ENCODE data around the gene TRAF7. TPM values are rescaled to one million over a fixed set of nuclear protein-coding genes. Genes with fewer than 3 reads are reported as not detected.
"Not testable (repeated sequence)": the region's sequence is repeated elsewhere in the genome, so short reads cannot be mapped to it uniquely, and the experiment has no call there.

Gene TRAF7
- total and polyA plus RNA-seq, 2 of the 8 experiments (the other 6 are each of a cell fraction or from before 2014, with no cell fraction given), result 96.8 to 148 TPM

GRCh38 chr16:2111412-2112335, 43.9 kb upstream of the TRAF7 start:
- H4K20me1 ChIP-seq (replicated peaks in 1 of 2; ENCODE audit: control insufficient read depth in 1 of 2, insufficient read depth in 2 of 2, low read length in 2 of 2); POLR2A ChIA-PET (ENCODE audit: partially characterized antibody); H4K91ac ChIP-seq (replicated peaks; ENCODE audit: insufficient read length, low read length); H3K79me1 ChIP-seq (ENCODE audit: low read depth, low read length); FAIRE-seq; H2BK5ac ChIP-seq (ENCODE audit: low read depth, low read length); H3K4me2 ChIP-seq (ENCODE audit: insufficient read depth in 1 of 2, low read depth in 2 of 2, low read length in 2 of 2); H3K18ac ChIP-seq (ENCODE audit: extremely low read depth, low read length); H3K23ac ChIP-seq (ENCODE audit: insufficient read length); H3K4ac ChIP-seq (replicated peaks; ENCODE audit: insufficient read length, low read depth, low read length); H2BK20ac ChIP-seq (ENCODE audit: low read length); H2AK5ac ChIP-seq (ENCODE audit: low read depth, low read length); H3K79me2 ChIP-seq (ENCODE audit: control insufficient read depth in 1 of 2, insufficient read depth in 2 of 2, low read length in 2 of 2); H3K56ac ChIP-seq (replicated peaks; ENCODE audit: insufficient read length, low read depth, low read length); H2BK120ac ChIP-seq (replicated peaks; ENCODE audit: low read depth, low read length); DNase-seq (ENCODE audit: low read depth in 1 of 2, low spot score in 2 of 2); H3K23me2 ChIP-seq (ENCODE audit: low read depth, low read length); H3K27ac ChIP-seq (ENCODE audit: low read depth, low read length); H3K4me1 ChIP-seq (replicated peaks in 1 of 4; ENCODE audit: control insufficient read depth in 3 of 4, insufficient read depth in 4 of 4, low read length in 3 of 4); H3K9me3 ChIP-seq (ENCODE audit: insufficient read depth in 2 of 2, low read depth in 1 of 2, low read length in 1 of 2); H3K14ac ChIP-seq (ENCODE audit: insufficient read length); H3K9ac ChIP-seq (replicated peaks in 1 of 4; ENCODE audit: extremely low read depth in 1 of 4, low read depth in 3 of 4, low read length in 3 of 4); H3K4me3 ChIP-seq (ENCODE audit: extremely low read depth in 1 of 4, insufficient read depth in 2 of 4, low read depth in 3 of 4, low read length in 4 of 4); H3K27me3 ChIP-seq (replicated peaks in 1 of 4; ENCODE audit: control insufficient read depth in 3 of 4, extremely low read depth in 1 of 4, insufficient read depth in 3 of 4, low read length in 3 of 4); H2BK15ac ChIP-seq (ENCODE audit: low read length); H2AFZ ChIP-seq (ENCODE audit: low read length); H4K5ac ChIP-seq (ENCODE audit: insufficient read length, low read depth, low read length); H4K8ac ChIP-seq (ENCODE audit: extremely low read depth, insufficient read depth, low read length); H2BK12ac ChIP-seq (ENCODE audit: low read depth, low read length): not testable (repeated sequence)
- H3K36me3 ChIP-seq (ENCODE audit: control insufficient read depth in 2 of 4, insufficient read depth in 4 of 4, low read length in 3 of 4), result peaks cover 0 to 40% (median 0%) of the 10 kb centered on the region in 4 experiments; a peak in 2 of 8 replicates
- WGBS, 2 experiments (ENCODE audit: extremely low coverage in 1 of 2, insufficient coverage in 1 of 2, insufficient read length in 1 of 2, insufficient replicate concordance in 2 of 2, low coverage in 1 of 2, low lambda C conversion rate in 2 of 2, missing lambda C conversion rate in 1 of 2), result 96% methylated on average over 13 of the region's 65 CpGs; no CpG with 5 or more reads in 1 of the 2 experiments
- CTCF ChIA-PET (ENCODE audit: partially characterized antibody), result interaction anchor here (0.6 kb wide), 1 partner anchor 29 kb away, joined by 3 read pairs; no protein-coding TSS in a partner anchor
